GM19043 (cell line): ENCODE results near the gene MAPT.
"Not testable (repeated sequence)": the region's sequence is repeated elsewhere in the genome, so short reads cannot be mapped to it uniquely, and the experiment has no call there.

ENCODE experiments used
- ATAC-seq: cut with Tn5 transposase; IDR thresholded peaks from one replicate; pipeline ENCODE4 v1.9.1; 2021; ENCODE audit warnings: low read depth; ENCODE audit not compliant: unreplicated experiment

The MAPT gene

DNA sequence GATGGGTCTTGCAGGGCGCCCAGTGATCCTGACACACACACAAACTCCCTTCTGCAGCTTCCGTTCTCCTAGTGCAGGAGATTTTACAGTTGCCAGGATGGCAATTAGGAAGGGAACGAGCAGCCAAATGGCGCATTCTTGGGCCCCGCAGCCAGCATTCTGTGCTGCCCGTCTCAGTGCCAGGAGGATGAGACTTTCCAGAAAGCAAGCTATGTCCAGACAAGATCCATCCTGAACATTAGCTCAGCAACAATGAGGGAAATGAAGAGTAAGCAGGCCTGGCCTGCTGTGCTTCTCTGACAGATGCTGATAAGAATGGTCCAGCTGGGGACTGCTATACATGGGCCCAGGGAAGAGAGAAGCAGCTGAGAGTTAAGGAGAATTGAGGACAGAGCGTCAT, 33.2 kb upstream of the MAPT start:
- no peak for ATAC-seq

DNA sequence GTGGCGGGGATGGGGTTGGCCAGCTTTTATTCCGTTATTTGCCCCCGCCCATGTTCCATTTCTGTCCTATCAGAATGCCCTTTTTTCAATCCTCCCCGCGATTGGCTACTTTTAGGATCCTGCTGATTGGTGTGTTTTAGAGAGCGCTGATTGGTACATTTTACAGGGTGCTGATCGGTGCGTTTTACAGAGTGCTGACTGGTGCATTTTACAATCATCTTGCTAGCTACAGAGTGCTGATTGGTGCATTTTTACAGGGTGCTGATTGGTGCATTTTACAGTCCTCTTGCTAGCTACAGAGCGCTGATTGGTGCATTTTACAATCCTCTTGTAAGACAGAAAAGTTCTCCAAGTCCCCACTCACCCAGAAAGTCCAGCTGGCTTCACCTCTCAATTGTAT, 32.2 kb upstream of the MAPT start:
- ATAC-seq, result not testable (repeated sequence)

DNA sequence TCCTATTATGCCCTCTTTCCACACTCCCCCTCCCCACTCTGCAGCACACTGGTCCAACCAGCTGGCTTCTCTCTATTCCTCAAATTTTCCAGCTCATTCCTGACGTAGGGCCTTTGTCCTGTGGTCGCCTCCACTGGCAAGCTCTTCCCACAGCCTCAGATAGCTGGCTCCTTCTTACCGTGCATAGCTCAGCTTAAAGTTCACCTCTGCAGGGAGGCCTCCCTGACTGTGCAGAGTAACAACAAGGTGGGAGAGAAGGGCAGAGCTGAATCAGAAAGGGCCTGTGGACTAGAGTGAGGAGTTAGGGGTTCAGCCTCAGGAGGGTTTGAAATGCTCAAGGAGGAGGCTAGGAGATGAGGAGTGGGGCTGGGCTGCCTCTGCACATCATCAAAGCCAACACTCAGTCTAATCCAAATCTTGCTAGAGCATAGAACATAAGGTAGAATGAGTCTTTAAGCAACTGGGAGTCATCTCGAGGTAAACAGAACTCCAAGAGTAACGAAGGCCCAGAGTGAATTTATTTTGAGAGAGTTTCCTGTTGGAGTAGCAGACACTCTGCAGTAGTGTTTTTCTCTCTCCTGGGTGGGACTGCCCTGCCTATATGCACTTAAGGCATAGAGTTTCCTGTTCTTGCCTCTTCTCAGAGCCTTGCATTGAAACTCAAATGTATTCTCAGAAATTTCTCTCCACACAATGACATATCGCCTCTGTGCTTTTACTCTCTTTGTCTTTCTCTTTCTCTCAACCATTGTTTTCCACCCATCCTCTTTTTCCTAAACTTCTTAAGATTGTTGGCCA, 30.3 kb upstream of the MAPT start:
- no peak for ATAC-seq

DNA sequence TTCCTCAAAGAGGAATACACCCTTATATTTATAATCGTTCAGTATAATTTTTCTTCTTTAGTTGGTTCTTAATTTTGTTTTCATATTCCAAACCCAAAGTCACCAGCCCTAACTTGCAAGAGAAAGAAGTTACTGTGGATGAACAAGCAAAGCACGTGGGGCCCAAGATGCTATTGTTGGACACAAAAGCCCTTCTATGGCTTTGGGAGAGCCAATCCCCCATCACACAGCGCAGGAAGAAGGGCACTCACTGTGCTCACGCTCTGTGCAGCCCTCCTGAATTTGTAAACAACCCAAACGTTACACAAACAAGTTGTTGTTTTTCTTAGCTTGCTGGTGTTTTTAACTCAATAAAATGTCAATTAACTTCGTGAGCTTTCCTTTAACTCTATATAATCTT, 27.2 kb upstream of the MAPT start:
- ATAC-seq, result no peak

DNA sequence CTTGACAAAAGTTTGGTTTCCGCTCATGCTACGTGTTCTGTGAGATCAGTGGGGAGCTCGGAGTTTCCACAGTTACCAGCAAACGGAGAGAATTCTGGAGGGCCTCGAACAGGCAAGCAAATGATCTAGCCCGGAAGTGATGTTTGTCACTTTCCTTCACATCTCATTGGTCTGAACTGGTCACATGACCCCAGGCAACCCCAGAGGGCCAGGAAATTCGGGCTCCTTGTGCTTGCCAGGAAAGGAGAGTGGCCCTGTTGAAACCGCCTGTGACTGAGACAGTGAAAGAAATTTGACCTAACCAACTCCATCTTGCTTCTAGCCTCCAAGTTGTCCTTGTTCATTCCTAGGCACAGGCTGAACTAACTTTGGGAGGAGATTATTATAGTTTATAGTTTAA, 26.7 kb upstream of the MAPT start:
- ATAC-seq, result no peak

DNA sequence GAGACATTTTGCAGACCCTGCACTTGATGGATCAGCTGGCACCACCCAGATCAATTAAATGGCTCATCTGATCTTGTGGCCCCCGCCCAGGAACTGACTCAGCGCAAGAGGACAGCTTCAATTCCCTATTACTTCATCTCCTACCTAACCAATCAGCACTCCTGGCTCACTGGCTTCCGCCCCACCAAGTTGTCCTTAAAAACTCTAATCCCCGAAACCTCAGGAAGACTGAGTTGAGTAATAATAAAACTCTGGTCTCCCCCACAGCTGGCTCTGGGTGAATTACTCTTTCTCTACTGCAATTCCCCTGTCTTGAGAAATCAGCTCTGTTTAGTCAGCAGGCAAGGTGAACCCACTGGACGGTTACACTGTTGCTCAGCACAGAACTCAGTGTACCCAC, 26.1 kb upstream of the MAPT start:
- ATAC-seq, result no peak

DNA sequence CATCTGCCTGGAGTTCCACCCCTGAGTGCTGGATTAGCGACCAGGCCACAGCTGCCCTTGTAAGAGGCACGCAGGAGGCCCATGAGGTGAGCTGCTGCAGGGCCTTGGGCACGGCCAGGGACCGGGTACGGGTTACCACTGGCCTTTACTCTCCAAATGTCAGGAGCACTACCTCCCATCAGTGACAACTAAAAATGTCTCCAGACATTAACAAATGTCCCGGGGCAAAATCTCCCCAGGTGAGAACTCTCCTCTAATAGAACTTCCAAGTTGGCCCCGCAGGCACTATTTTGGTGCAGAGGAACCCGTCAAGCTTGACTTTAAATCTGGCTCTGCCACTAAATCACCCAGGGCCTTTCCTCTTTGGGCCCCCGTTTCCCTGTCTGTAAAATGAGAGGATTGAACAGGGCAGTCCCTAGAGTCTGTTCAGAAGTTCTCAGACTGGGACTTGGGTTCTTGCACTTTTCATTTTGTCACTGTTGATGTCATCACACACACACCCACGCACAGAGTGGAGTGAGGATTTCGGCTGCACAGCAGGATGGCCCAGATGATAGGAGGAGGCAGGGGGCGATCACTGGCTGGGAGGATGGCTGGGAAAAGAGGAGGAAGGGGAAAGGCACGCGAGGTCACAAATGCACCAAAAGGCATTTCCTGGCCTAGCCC, 24.5 kb upstream of the MAPT start:
- ATAC-seq, result no peak

DNA sequence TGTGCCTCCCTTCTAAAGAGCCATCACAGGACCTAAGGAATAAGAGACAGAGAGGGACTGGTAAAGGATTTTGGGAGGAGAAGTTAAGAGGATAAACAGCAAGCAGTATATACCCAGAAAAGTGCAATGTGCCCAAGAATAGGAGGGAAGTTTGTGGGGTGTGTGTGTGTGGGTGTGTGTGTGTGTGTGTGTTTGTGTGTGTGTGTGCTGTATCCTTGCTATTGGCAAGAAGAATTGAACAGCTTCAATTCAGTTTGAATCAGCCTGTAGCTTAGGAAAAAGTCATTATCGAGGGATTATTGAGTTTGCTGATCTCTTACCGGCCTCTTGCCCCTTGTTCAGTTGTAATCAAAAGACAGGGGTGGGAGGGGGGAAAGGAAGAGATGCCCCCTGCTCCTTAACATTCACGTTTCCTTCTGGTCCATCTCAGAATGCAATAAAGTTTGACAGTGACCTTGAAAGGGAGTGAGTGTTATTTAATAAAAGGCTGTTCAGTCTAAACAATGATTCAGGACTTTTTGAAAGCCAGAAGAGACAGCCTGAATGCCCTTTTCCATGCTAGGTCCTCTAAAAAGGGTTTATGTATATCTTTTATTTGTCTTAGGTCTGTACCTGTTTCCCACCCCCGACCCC, 23.9 kb upstream of the MAPT start:
- ATAC-seq, result no peak

DNA sequence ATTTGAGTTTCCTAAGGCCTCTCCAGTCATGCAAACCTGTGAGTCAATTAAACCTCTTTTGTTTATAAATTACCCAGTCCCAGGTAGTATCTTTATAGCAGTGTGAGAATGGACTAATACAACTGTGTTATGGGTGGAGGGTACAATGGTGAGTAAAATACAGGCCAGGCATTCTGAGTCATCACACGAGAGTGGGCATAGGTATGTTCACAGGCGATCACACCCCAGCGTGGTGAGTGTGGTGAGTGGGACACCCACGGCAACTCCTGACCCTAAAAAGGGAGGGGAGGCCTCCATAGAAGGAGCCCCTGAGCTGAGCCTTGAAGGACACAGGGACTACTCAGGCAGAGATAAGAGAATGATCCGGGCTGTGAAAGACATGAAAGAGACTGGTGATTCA, 22.6 kb upstream of the MAPT start:
- ATAC-seq, result no peak

DNA sequence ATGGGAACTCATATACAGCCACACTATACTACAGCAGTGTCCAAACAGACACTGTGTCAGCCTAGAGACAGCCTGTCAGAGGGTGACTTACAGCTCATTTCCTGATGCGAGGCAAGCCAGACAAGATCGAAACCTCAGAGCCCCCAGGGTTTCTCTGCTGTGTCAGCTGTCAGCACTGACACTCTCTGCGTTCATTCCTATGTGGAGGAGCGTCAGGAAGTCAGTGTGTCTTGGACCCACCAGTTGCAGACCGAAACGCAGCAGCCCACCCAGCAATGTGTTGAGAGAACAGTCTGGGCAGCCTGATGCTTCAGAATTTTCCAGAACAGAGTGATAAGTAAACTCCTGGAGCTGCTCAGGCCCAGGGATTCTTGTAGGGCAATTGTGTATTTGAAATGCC, 20.6 kb upstream of the MAPT start:
- ATAC-seq, result no peak

DNA sequence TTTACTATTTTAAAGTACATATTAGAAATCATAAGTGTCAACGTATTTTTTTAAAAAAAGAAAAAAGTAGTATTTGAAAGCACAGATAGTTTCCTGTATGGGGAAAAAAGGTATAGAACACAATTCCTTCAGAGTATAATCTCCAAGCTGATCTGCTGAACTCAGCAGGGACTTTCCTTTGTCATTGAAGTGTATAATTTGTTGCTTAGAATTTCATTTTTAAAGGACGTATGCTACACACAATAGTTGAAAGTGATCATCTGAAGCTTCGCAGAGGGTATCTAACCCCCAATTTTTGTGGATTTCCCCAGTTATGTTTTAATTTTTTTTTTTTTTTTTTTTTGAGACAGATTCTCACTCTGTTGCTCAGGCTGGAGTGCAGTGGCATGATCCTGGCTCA, 20.2 kb upstream of the MAPT start:
- ATAC-seq, result no peak

DNA sequence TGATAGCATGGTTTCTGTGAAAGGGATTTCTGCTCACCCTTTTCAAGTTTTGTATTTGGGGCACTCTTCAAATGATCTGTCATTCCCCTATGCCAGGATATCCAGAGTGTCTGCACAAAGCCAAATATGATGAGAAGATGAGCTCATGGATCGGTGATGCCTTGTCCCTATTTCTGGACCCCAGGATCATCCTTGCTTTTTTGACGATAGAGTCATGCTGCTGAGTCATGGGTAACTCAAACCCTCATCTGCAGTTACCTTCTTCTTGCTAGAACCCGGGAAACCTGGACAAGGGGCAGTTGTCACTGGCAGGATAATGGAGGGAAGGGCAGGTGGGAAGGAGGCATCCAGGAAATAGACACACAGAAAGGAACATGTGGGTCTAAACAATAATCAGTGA, 17.8 kb upstream of the MAPT start:
- ATAC-seq, result no peak

DNA sequence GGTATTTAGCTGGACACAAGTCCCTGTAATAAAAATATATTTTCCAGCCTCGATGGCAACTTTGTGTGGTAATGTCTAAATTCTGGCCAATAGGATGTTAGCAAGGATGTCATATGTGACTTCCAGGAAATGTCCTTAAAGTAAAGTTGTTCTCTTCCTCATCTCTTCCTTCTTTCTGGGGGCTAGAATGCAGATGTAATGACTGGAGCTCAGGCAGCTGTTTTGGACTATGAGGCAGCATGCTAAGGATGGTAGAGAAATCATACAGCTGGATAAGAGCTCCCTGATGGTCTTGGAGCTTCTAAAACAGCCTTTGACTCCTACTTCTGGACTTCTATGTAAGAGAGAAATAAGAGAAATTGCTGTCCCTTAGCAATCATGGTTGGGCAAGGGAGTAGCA, 16.9 kb upstream of the MAPT start:
- no peak for ATAC-seq

DNA sequence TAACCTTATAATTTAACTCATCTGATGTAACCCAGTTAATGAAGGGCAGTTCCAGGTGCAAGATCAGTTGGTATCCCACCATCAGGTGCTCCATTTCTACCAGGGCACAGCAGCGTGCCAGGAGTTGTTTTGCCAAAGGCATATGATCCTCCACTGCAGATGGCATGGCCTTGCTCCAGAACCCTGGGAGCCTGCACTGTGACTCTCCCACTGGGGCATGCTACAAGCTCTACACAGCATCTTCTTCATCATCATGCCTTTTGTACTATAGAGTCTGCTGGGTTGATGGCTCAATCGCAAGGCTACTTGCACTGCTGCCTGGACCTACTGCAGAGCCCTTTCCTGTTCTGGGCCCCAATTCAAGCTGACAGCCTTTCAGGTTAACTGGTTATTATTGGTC, 11.3 kb upstream of the MAPT start:
- ATAC-seq, result no peak

DNA sequence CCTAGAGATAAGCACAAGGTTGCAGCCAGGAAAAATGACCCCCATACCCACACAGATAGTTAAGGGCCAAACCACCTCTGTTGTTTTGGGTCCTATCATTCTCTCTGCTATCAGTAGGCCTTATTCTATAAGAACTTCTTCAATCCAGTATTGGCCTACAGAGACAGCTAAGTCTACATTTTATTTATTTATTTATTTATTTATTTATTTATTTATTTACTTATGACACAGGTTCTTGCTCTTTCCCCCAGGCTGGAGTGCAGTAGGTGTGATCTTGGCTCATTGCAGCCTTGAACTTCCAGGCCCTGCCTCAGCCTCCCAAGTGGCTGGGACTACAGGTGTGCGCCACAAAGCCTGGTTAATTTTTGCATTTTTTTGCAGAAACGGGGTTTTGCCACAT, 7.5 kb upstream of the MAPT start:
- no peak for ATAC-seq

DNA sequence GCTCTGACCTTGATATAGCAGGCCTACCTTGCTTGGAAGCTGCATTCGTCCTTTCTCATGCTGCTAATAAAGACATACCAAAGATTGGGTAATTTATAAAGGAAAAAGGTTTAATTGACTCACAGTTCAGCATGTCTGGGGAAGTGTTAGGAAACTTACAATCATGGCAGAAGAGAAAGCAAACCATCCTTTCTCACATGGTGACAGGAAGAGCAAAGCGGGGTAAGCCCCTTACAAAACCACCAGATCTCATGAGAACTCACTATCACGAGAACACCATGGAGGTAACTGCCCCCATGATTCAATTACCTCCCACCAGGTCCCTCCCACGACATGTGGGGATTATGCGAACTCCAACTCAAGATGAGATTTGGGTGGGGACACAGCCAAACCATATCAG, 6.0 kb upstream of the MAPT start:
- no peak for ATAC-seq

DNA sequence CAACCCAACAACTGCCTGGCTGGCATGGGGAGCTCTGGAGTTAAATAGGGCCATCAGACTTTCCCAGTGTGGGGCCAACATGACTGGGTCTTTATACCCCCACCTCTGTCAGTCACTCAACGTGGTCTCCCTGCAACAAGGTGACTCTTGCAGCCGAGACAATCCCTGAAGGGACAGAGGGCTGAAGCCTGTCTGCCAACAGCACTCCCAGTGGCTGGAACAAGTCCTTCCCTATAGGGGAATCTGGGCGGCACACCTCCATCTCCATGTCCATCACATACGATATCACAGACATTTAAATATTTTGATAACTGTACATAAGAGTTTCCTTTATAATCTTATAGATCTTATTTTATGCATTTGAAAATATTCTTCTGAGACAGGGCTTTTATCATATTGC, 4.8 kb upstream of the MAPT start:
- ATAC-seq, result no peak

DNA sequence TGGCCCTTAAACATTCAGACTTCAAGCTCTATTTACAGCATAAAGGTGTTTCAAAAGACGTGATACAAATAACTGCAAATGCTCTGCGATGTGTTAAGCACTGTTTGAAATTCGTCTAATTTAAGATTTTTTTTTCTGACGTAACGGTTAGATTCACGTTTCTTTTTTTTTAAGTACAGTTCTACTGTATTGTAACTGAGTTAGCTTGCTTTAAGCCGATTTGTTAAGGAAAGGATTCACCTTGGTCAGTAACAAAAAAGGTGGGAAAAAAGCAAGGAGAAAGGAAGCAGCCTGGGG, 681 bp upstream of the MAPT start:
- no peak for ATAC-seq

DNA sequence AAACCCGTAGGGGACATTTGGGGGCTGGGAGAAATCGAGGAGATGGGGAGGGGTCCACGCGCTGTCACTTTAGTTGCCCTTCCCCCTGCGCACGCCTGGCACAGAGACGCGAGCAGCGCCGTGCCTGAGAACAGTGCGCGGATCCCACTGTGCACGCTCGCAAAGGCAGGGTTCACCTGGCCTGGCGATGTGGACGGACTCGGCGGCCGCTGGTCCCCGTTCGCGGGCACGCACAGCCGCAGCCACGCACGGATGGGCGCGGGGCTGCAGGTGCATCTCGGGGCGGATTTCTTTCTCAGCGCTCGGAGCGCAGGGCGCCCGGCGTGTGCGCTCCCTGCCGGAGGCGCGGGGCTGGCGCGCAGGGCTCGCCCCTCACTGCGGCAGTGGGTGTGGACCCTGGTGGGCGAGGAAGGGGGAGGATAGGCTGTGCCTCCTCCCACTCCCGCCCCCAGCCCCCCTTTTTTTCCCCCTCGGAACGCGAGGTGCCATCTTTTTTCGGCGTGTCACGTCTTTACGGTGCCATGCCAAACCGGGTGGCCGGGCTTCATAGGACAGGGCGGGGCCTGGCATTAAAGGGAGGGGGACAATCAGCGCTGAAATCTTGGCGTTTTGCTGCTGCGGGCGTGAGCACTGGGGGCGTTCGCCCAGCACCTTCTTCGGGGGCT, 1.1 kb downstream of the MAPT start:
- ATAC-seq, result no peak

DNA sequence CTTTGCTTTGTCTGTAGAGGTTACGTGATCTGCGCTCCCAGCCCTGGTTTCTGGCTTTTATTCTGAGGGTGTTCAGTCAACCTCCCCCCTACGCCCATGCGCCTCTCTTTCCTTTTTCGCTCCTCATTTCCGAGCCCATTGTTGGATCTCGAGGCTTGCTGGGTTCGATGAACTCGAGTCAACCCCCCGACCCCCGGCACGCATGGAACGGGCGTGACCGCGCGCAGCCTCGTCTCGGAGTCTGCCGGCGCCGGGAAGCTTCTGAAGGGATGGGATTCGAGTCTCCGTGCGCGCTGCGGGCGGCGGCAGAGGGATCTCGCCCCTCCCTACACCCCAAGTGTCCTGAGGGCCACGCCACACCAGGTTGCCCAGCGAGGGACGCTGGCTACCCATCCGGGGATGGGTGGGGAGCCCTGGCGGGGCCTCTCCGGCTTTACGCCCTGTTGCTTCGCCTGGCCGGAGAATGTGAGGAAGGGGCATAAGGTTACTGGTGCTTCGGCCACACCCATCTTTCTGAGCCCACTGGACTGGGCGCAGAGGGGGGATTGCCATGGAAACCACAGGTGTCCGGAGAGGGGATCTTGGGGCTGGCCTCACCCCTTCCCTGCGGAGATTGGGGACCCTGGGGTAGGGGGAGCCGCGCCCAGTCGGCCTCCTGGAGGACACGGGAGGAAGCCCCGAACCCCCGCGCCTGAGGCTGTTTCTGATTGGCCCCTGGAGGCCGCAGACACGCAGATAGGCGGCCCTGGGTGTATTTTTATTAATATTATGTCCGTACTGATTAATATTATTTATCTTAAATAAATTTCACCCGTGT, 1.8 kb downstream of the MAPT start:
- ATAC-seq, result no peak
